Activated CD8-positive, alpha-beta memory T cell treated with anti-CD3 and anti-CD28 coated beads, Interleukin-2, amount 50 U/mL, for 1 hour (primary cell): Measurements from ENCODE around the gene THEMIS.
"Not testable (repeated sequence)": the region's sequence is repeated elsewhere in the genome, so short reads cannot be mapped to it uniquely, and the experiment has no call there.

Experiments
- DNase-seq: peaks from one replicate; pipeline ENCODE4 v3.0.0-alpha.2; 2020; ENCODE audit errors: extremely low read depth

THEMIS gene

GRCh38 chr6:127725821-127726220, 175.0 kb downstream of the THEMIS start:
- DNase-seq, result no peak

GRCh38 chr6:127718694-127719093, 182.2 kb downstream of the THEMIS start:
- DNase-seq, result no peak

GRCh38 chr6:127717384-127717783, 183.5 kb downstream of the THEMIS start:
- no peak for DNase-seq

GRCh38 chr6:127716465-127716864, 184.4 kb downstream of the THEMIS start:
- no peak for DNase-seq

GRCh38 chr6:127710668-127711067, 190.2 kb downstream of the THEMIS start:
- no peak for DNase-seq

GRCh38 chr6:127706216-127706615, 194.6 kb downstream of the THEMIS start:
- no peak for DNase-seq

GRCh38 chr6:127695108-127695507, 205.8 kb downstream of the THEMIS start:
- DNase-seq, result no peak

GRCh38 chr6:127691146-127691545, 209.7 kb downstream of the THEMIS start:
- no peak for DNase-seq

- DNase-seq, result no peak
Measured at GRCh38 chr6:127690588-127690987, 210.3 kb downstream of the THEMIS start.

GRCh38 chr6:127690092-127690491, 210.8 kb downstream of the THEMIS start:
- DNase-seq, result no peak

GRCh38 chr6:127687490-127687889, 213.4 kb downstream of the THEMIS start:
- not testable (repeated sequence) for DNase-seq

- no peak for DNase-seq
Measured at GRCh38 chr6:127686084-127686483, 214.8 kb downstream of the THEMIS start.

- DNase-seq, result no peak
Measured at GRCh38 chr6:127684501-127684900, 216.4 kb downstream of the THEMIS start.
